Measurements from ENCODE around the gene LRRC63. TPM values are rescaled to one million over a fixed set of nuclear protein-coding genes. Genes with fewer than 3 reads are reported as not detected.

The LRRC63 gene
- total and polyA plus RNA-seq, 9 of the 15 experiments (the other 6 are each of a cell fraction or from before 2014, with no cell fraction given): 0.07 to 0.41 (median 0.24) TPM; not detected in 1

DNA sequence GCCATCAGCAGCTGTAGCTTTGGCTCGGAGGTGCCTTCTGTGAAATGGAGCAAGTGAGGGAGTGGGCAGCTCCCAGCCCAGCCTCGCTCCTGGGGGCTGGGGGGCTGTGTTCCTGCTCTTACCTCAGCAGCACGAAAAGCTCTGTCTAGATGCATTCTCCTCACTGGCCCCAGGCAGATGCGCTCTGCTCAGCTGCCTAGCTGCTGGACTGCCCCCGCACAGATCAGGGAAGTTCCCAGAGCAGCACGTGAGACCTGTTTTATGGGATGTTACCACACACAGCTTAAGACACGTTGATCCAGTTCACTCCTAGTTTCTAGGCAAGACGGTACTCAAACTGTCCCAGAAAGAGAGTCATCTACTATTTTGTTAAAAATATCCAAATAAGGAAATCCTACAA is 43.4 kb upstream of the LRRC63 start:
- Histone ChIP-seq H3K4me1 (replicated peaks in 1 of 2; ENCODE audit: control insufficient read depth in 2 of 2, insufficient read depth in 2 of 2, low read length in 2 of 2) (peaks cover 3 to 20% of the 10 kb centered on the region in 2 experiments; a peak in 4 of 5 replicates), H3K9ac (ENCODE audit: insufficient read depth in 1 of 2, low read depth in 2 of 2, low read length in 2 of 2) (peak overlapping the region in 1 of 2 experiments; percentile 67; a peak in 1 of 4 replicates), H3K27me3 (ENCODE audit: control insufficient read depth in 2 of 2, insufficient read depth in 2 of 2, low read length in 2 of 2) (no peaks in the 10 kb centered on the region), H4K20me1 (replicated peaks; ENCODE audit: control insufficient read depth, insufficient read depth, low read length) (peaks cover 8% of the 10 kb centered on the region; the same call in 1 of the 2 replicates), H2AFZ (ENCODE audit: low read depth, low read length) (no peak overlapping the region; the same call in 1 of the 2 replicates), H3K9me1 (ENCODE audit: control insufficient read depth, insufficient read depth, low read length) (no peaks in the 10 kb centered on the region), H3K9me3 (replicated peaks; ENCODE audit: control insufficient read depth, insufficient read depth, low read depth, low read length) (no peaks in the 10 kb centered on the region), H3K4me2 (ENCODE audit: insufficient read depth, low read length) (no peak overlapping the region; the same call in 1 of the 2 replicates), H3K4me3 (no peak overlapping the region), H3K27ac (ENCODE audit: extremely low read depth, low read depth, low read length) (no peak overlapping the region), H3K36me3 (ENCODE audit: control insufficient read depth, insufficient read depth, low read length) (peaks cover 51% of the 10 kb centered on the region; the same call in 2 of the 3 replicates), H3K79me2 (ENCODE audit: control insufficient read depth, insufficient read depth, low read length) (peaks cover 95% of the 10 kb centered on the region)
- in situ Hi-C loops (cut with MboI) (no loop called here), intact Hi-C loops (cut with micrococcal nuclease) (no loop called here)
- ATAC-seq: peak; percentile 76
- peak; percentile 69 for FAIRE-seq
- BruUV-seq (replicated peaks): no TSS peak
- TF ChIP-seq, protein P1, sequence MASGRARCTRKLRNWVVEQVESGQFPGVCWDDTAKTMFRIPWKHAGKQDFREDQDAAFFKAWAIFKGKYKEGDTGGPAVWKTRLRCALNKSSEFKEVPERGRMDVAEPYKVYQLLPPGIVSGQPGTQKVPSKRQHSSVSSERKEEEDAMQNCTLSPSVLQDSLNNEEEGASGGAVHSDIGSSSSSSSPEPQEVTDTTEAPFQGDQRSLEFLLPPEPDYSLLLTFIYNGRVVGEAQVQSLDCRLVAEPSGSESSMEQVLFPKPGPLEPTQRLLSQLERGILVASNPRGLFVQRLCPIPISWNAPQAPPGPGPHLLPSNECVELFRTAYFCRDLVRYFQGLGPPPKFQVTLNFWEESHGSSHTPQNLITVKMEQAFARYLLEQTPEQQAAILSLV (tag; IDR thresholded peaks at IDR 0.05): no peak
- TF ChIP-seq, protein P2, sequence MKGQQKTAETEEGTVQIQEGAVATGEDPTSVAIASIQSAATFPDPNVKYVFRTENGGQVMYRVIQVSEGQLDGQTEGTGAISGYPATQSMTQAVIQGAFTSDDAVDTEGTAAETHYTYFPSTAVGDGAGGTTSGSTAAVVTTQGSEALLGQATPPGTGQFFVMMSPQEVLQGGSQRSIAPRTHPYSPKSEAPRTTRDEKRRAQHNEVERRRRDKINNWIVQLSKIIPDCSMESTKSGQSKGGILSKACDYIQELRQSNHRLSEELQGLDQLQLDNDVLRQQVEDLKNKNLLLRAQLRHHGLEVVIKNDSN (CRISPR knock-in tag; IDR thresholded peaks at IDR 0.05): peak; percentile 37; the same call in 1 of the 2 replicates
- peak; percentile 93 for TF ChIP-seq BHLHE40 (IDR thresholded peaks at IDR 0.05; ENCODE audit: low read length)
- TF ChIP-seq, protein P3, sequence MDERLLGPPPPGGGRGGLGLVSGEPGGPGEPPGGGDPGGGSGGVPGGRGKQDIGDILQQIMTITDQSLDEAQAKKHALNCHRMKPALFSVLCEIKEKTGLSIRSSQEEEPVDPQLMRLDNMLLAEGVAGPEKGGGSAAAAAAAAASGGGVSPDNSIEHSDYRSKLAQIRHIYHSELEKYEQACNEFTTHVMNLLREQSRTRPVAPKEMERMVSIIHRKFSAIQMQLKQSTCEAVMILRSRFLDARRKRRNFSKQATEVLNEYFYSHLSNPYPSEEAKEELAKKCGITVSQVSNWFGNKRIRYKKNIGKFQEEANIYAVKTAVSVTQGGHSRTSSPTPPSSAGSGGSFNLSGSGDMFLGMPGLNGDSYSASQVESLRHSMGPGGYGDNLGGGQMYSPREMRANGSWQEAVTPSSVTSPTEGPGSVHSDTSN (CRISPR knock-in tag; IDR thresholded peaks at IDR 0.05; ENCODE audit: low read depth): no peak
- TF ChIP-seq, protein P3 (tag; conservative IDR thresholded peaks at IDR 0.05; ENCODE audit: low read depth): no peak
- ChIA-PET POLR2A (interaction anchor here (0.6 to 2.3 kb wide), 7 partner anchors 8 to 1641 kb away, joined by 3 to 8 read pairs (median 3); no protein-coding TSS in a partner anchor), CTCF (ENCODE audit: low intra/inter-chr PET ratio) (no interaction called here)
- WGBS (ENCODE audit: insufficient coverage, low coverage, missing lambda C conversion rate): 18% methylated on average over 5 of the region's 8 CpGs
- peak in 1 of 4 experiments; percentile 47 for DNase-seq (ENCODE audit: extremely low read depth in 1 of 4, low spot score in 3 of 4)

Data from K562 (cell line).